Keratinocyte (primary cell): ENCODE results near the gene FCN3. TPM values are rescaled to one million over a fixed set of nuclear protein-coding genes. Genes with fewer than 3 reads are reported as not detected.

Experiments
- DNase-seq: peaks from one replicate; pipeline ENCODE4 v3.0.0-alpha.2; 2011; ENCODE audit warnings: low read depth, missing footprints, low spot score
- FAIRE-seq: peaks from 2 replicates; lab custom pipeline; 2011; peaks lifted over from hg19 to GRCh38; lab: Jason Lieb, UNC
- H2AFZ ChIP-seq: 2 replicates; pipeline ENCODE4 v1.6.0; 2012; ENCODE audit warnings: low read length, control low read depth, inconsistent platforms; ENCODE audit not compliant: control insufficient read depth
- H3K27ac ChIP-seq: 2 replicates; pipeline ENCODE4 v1.5.1; 2011; ENCODE audit warnings: low read length; ENCODE audit not compliant: control insufficient read depth, insufficient read depth
- H3K27me3 ChIP-seq: 3 replicates; pipeline ENCODE4 v1.6.0; 2011; ENCODE audit warnings: low read length; ENCODE audit not compliant: control insufficient read depth, insufficient read depth; ENCODE audit errors: extremely low read depth
- H3K36me3 ChIP-seq, 2 experiments: 2 replicates in 1 of 2; 3 replicates in 1 of 2; pipeline ENCODE4 v1.5.1; 2011; ENCODE audit warnings: low read length in 2 of 2, mild to moderate bottlenecking in 1 of 2; ENCODE audit not compliant: control insufficient read depth in 2 of 2, insufficient read depth in 2 of 2; ENCODE audit errors: extremely low read depth in 1 of 2
- H3K4me1 ChIP-seq: 3 replicates; pipeline ENCODE4 v1.5.1; 2011; ENCODE audit warnings: low read length; ENCODE audit not compliant: control insufficient read depth, insufficient read depth; ENCODE audit errors: extremely low read depth
- H3K4me2 ChIP-seq: 3 replicates; pipeline ENCODE4 v1.6.0; 2011; ENCODE audit warnings: low read depth, low read length; ENCODE audit not compliant: control insufficient read depth, insufficient read depth; ENCODE audit errors: extremely low read depth
- H3K4me3 ChIP-seq, 3 experiments: fragments of 200-600 bp in 1 of 3; sonication (generic) in 1 of 3; 2 replicates in 2 of 3; 3 replicates in 1 of 3; pipeline ENCODE4 v1.5.1; 2011 to 2016; ENCODE audit warnings: low read length in 3 of 3, mild to moderate bottlenecking in 3 of 3, control low read depth in 2 of 3, inconsistent platforms in 1 of 3, low read depth in 1 of 3, mixed read lengths in 1 of 3, mixed run types in 1 of 3, moderate library complexity in 1 of 3; ENCODE audit not compliant: control insufficient read depth in 2 of 3, insufficient read depth in 2 of 3; ENCODE audit errors: extremely low read depth in 1 of 3
- H3K79me2 ChIP-seq: 2 replicates; pipeline ENCODE4 v1.6.0; 2012; ENCODE audit warnings: low read length; ENCODE audit not compliant: control insufficient read depth, insufficient read depth
- H3K9ac ChIP-seq: 3 replicates; pipeline ENCODE4 v1.6.0; 2011; ENCODE audit warnings: low read length; ENCODE audit not compliant: control insufficient read depth, insufficient read depth; ENCODE audit errors: extremely low read depth
- H3K9me1 ChIP-seq: 3 replicates; pipeline ENCODE4 v1.6.0; 2011; ENCODE audit warnings: low read length; ENCODE audit not compliant: control insufficient read depth, insufficient read depth; ENCODE audit errors: extremely low read depth
- H3K9me3 ChIP-seq: 2 replicates; pipeline ENCODE4 v1.5.1; 2012; ENCODE audit warnings: low read depth, low read length; ENCODE audit not compliant: control insufficient read depth
- H4K20me1 ChIP-seq: 3 replicates; pipeline ENCODE4 v1.6.0; 2011; ENCODE audit warnings: low read length; ENCODE audit not compliant: control insufficient read depth, insufficient read depth; ENCODE audit errors: extremely low read depth
- EZH2 ChIP-seq: IDR thresholded peaks from one replicate; pipeline ENCODE4 v1.6.1; 2012; ENCODE audit warnings: inconsistent platforms, mild to moderate bottlenecking, low read length, moderate library complexity
- dilution Hi-C: fragments of 300-500 bp; cut with MboI; formaldehyde crosslinking; loops from one replicate; pipeline ENCODE4 v1.7.0; 2020; ENCODE audit warnings: low sequenced_read_pairs; ENCODE audit not compliant: extremely low pct_ligation_motif_present
- polyA plus RNA-seq, 5 experiments: library from polyadenylated mRNA; depleted of rRNA in 3 of 5; stranded (reverse) in 3 of 5; stranded (forward) in 1 of 5; unstranded in 1 of 5; fragments of >200 nt; gene quantifications; 1 replicate in 1 of 5; 2 replicates in 3 of 5; 3 replicates in 1 of 5; pipeline versions ENCODE4 v1.2.1 to v1.2.3, GENCODE V29; 2011 to 2012; ENCODE audit warnings: missing spikeins in 2 of 5, low read depth in 1 of 5, low replicate concordance in 1 of 5
- TF ChIP-seq, protein P1 (sequence below), 3 experiments: IDR thresholded peaks in 1 of 3; conservative IDR thresholded peaks in 1 of 3; optimal IDR thresholded peaks in 1 of 3; 2 replicates in 2 of 3; 3 replicates in 1 of 3; pipeline versions ENCODE3 to v1.5.1; 2011; ENCODE audit warnings: low read length in 3 of 3, mild to moderate bottlenecking in 3 of 3, moderate library complexity in 2 of 3, control low read depth in 1 of 3, inconsistent platforms in 1 of 3; ENCODE audit not compliant: insufficient read depth in 2 of 3; ENCODE audit errors: extremely low read depth in 1 of 3

Gene FCN3
- polyA plus RNA-seq, 1 donor (not counting 4 experiments of a cell fraction or from before 2014, with no cell fraction given): not detected

GRCh38 chr1:27416387-27417111 is 41.9 kb upstream of the FCN3 start:
- Histone ChIP-seq H3K27ac (no peak overlapping the region), H3K36me3 (peaks cover 27 to 56% of the 10 kb centered on the region in 2 experiments), H3K4me3 (no peak overlapping the region), H2AFZ (no peak overlapping the region), H3K4me1 (peaks cover 19% of the 10 kb centered on the region), H3K9me3 (no peaks in the 10 kb centered on the region), H3K9ac (no peak overlapping the region), H3K27me3 (no peaks in the 10 kb centered on the region), H3K4me2 (no peak overlapping the region), H4K20me1 (no peaks in the 10 kb centered on the region), H3K9me1 (no peaks in the 10 kb centered on the region), H3K79me2 (peaks cover 7% of the 10 kb centered on the region)
- dilution Hi-C loops: loop anchor here (25.0 kb wide), 1 partner anchor 171 kb away; no protein-coding TSS in a partner anchor
- peak; percentile 49 for FAIRE-seq
- peak; percentile 61 for DNase-seq
- TF ChIP-seq EZH2: no peak
- TF ChIP-seq, protein P1, sequence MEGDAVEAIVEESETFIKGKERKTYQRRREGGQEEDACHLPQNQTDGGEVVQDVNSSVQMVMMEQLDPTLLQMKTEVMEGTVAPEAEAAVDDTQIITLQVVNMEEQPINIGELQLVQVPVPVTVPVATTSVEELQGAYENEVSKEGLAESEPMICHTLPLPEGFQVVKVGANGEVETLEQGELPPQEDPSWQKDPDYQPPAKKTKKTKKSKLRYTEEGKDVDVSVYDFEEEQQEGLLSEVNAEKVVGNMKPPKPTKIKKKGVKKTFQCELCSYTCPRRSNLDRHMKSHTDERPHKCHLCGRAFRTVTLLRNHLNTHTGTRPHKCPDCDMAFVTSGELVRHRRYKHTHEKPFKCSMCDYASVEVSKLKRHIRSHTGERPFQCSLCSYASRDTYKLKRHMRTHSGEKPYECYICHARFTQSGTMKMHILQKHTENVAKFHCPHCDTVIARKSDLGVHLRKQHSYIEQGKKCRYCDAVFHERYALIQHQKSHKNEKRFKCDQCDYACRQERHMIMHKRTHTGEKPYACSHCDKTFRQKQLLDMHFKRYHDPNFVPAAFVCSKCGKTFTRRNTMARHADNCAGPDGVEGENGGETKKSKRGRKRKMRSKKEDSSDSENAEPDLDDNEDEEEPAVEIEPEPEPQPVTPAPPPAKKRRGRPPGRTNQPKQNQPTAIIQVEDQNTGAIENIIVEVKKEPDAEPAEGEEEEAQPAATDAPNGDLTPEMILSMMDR (optimal IDR thresholded peaks at IDR 0.05 in 1 of 3, IDR thresholded peaks at IDR 0.05 in 1 of 3, conservative IDR thresholded peaks at IDR 0.05 in 1 of 3; ENCODE audit: extremely low read depth in 1 of 3, insufficient read depth in 2 of 3, low read length in 3 of 3): peak; percentile 72 to 76 (median 74)

- no peak overlapping the region for H3K27ac ChIP-seq
- H3K9me3 ChIP-seq: no peaks in the 10 kb centered on the region
- H3K9ac ChIP-seq: no peak overlapping the region
- no peaks in the 10 kb centered on the region for H3K79me2 ChIP-seq
- H3K4me2 ChIP-seq: no peak overlapping the region
- dilution Hi-C loops: loop anchor here (25.0 kb wide), 1 partner anchor 173 kb away; no protein-coding TSS in a partner anchor
- H3K27me3 ChIP-seq: no peaks in the 10 kb centered on the region
- H2AFZ ChIP-seq: no peak overlapping the region
- peaks cover 19% of the 10 kb centered on the region for H3K4me1 ChIP-seq
- TF ChIP-seq, protein P1 (optimal IDR thresholded peaks at IDR 0.05 in 1 of 3, IDR thresholded peaks at IDR 0.05 in 1 of 3, conservative IDR thresholded peaks at IDR 0.05 in 1 of 3; ENCODE audit: extremely low read depth in 1 of 3, insufficient read depth in 2 of 3, low read length in 3 of 3): no peak
- TF ChIP-seq EZH2: no peak
- H4K20me1 ChIP-seq: no peaks in the 10 kb centered on the region
- H3K4me3 ChIP-seq: no peak overlapping the region
- FAIRE-seq (no peak), DNase-seq (no peak)
- peaks cover 34 to 73% of the 10 kb centered on the region in 2 experiments for H3K36me3 ChIP-seq
- no peaks in the 10 kb centered on the region for H3K9me1 ChIP-seq
Measured at GRCh38 chr1:27414091-27414490, 39.5 kb upstream of the FCN3 start.
